B cell (primary cell): ENCODE data around the gene TMEM223. TPM values are rescaled to one million over a fixed set of nuclear protein-coding genes. Genes with fewer than 3 reads are reported as not detected.

Experiments used
- ATAC-seq: fragments of 200-7000 bp; cut with Tn5 transposase; one replicate; pipeline ENCODE4 v1.10.0; 2021; ENCODE audit warnings: low read depth, mild to moderate bottlenecking, moderate number of reproducible peaks, moderate library complexity
- CTCF ChIA-PET: fragments of 350-600 bp; sonication (Branson Sonifier 250); formaldehyde crosslinking; loops from one replicate; lab custom pipeline; 2021; ENCODE audit warnings: antibody characterized with exemption, inconsistent platforms; lab: Charles Lee
- POLR2A ChIA-PET: fragments of 350-600 bp; sonication (Branson Sonifier 250); formaldehyde crosslinking; loops from one replicate; lab custom pipeline; 2021; ENCODE audit warnings: antibody characterized with exemption; lab: Charles Lee
- DNase-seq: peaks from one replicate; pipeline ENCODE4 v3.0.0; 2013
- H2AFZ ChIP-seq: 2 replicates; pipeline ENCODE4 v1.6.1; 2012; ENCODE audit warnings: mild to moderate bottlenecking, low read depth, low read length; ENCODE audit not compliant: insufficient read depth, poor library complexity, severe bottlenecking
- H3K27ac ChIP-seq, 2 donors: 1 replicate in 1 of 2; 2 replicates in 1 of 2; pipeline ENCODE4 v1.5.1; 2012 to 2013; ENCODE audit warnings: low read length in 2 of 2, mild to moderate bottlenecking in 2 of 2, moderate library complexity in 1 of 2
- H3K27me3 ChIP-seq, 4 experiments: fragments of 200-600 bp in 1 of 4; sonication (generic) in 1 of 4; replicated peaks in 1 of 4; 1 replicate in 2 of 4; 2 replicates in 2 of 4; pipeline versions ENCODE4 v1.6.1 to v1.7.0; 2013 to 2016; ENCODE audit warnings: low read length in 3 of 4, mild to moderate bottlenecking in 2 of 4, mixed read lengths in 1 of 4, moderate library complexity in 1 of 4; ENCODE audit not compliant: insufficient read depth in 4 of 4, control insufficient read depth in 3 of 4; ENCODE audit errors: control extremely low read depth in 1 of 4
- H3K36me3 ChIP-seq, 2 experiments: replicated peaks in 1 of 2; 1 replicate in 1 of 2; 2 replicates in 1 of 2; pipeline versions ENCODE4 v1.6.1 to v1.7.1; 2013; ENCODE audit warnings: low read length in 1 of 2; ENCODE audit not compliant: insufficient read depth in 2 of 2, control insufficient read depth in 1 of 2; ENCODE audit errors: control extremely low read depth in 1 of 2, extremely low read depth in 1 of 2
- H3K4me1 ChIP-seq, 2 donors: fragments of 200-600 bp in 1 of 2; sonication (generic) in 1 of 2; 1 replicate in 1 of 2; 2 replicates in 1 of 2; pipeline versions ENCODE4 v1.5.1 to v1.6.1; 2013 to 2017; ENCODE audit warnings: low read length in 2 of 2; ENCODE audit not compliant: control insufficient read depth in 2 of 2, insufficient read depth in 2 of 2
- H3K4me2 ChIP-seq: replicated peaks from 2 replicates; pipeline ENCODE3; 2012; ENCODE audit warnings: mild to moderate bottlenecking, low read depth, low read length; ENCODE audit not compliant: poor library complexity, severe bottlenecking
- H3K4me3 ChIP-seq, 5 experiments: fragments of 200-600 bp in 1 of 5; sonication (generic) in 1 of 5; 1 replicate in 3 of 5; 2 replicates in 2 of 5; pipeline versions ENCODE4 v1.5.1 to v1.7.0; 2011 to 2016; ENCODE audit warnings: low read length in 4 of 5, mild to moderate bottlenecking in 4 of 5, low read depth in 2 of 5, control low read depth in 1 of 5, moderate library complexity in 1 of 5; ENCODE audit not compliant: insufficient read depth in 1 of 5; ENCODE audit errors: control extremely low read depth in 1 of 5, extremely low read depth in 1 of 5
- H3K79me2 ChIP-seq: fragments of 200-600 bp; sonication (generic); one replicate; pipeline ENCODE4 v1.6.0; 2016; ENCODE audit warnings: low read length; ENCODE audit not compliant: control insufficient read depth, insufficient read depth
- H3K9ac ChIP-seq: fragments of 200-600 bp; sonication (generic); 2 replicates; pipeline ENCODE4 v1.6.1; 2017; ENCODE audit warnings: mild to moderate bottlenecking, low read length, moderate library complexity
- H3K9me3 ChIP-seq, 3 donors: one replicate each; pipeline versions ENCODE4 v1.6.1 to v1.7.1; 2013; ENCODE audit warnings: low read length in 2 of 3; ENCODE audit not compliant: control insufficient read depth in 2 of 3, insufficient read depth in 1 of 3; ENCODE audit errors: control extremely low read depth in 1 of 3
- H4K20me1 ChIP-seq: 2 replicates; pipeline ENCODE4 v1.6.0; 2012; ENCODE audit warnings: mild to moderate bottlenecking, low read length; ENCODE audit not compliant: insufficient read depth, control insufficient read depth, poor library complexity, severe bottlenecking
- H3K27ac Mint-ChIP-seq: one replicate; pipeline ENCODE4 v1.8.0; 2021; ENCODE audit warnings: mixed read lengths
- H3K27me3 Mint-ChIP-seq: one replicate; pipeline ENCODE4 v1.8.0; 2021; ENCODE audit warnings: mixed read lengths
- H3K4me1 Mint-ChIP-seq: one replicate; pipeline ENCODE4 v1.8.0; 2021; ENCODE audit warnings: mixed read lengths
- H3K4me3 Mint-ChIP-seq: one replicate; pipeline ENCODE4 v1.8.0; 2021; ENCODE audit warnings: mixed read lengths
- H3K9me3 Mint-ChIP-seq: one replicate; pipeline ENCODE4 v1.8.0; 2022; ENCODE audit warnings: mixed read lengths; ENCODE audit not compliant: insufficient read depth
- CTCF ChIP-seq: fragments of 200-600 bp; IDR thresholded peaks from one replicate; pipeline ENCODE4 v1.8.0; 2022; ENCODE audit warnings: antibody characterized with exemption, mild to moderate bottlenecking
- EZH2 ChIP-seq: IDR thresholded peaks from 2 replicates; pipeline ENCODE4 v1.6.1; 2012; ENCODE audit warnings: borderline replicate concordance, low read depth, mild to moderate bottlenecking, moderate library complexity, low read length; ENCODE audit not compliant: insufficient read depth, poor library complexity, severe bottlenecking
- WGBS: methylation state at CpG from one replicate; pipeline ENCODE4 v1.1.5; 2013; ENCODE audit warnings: missing lambda C conversion rate; ENCODE audit not compliant: insufficient coverage; 5-methylcytosine and 5-hydroxymethylcytosine counted together
- intact Hi-C: fragments of 100-400 bp; cut with micrococcal nuclease; formaldehyde crosslinking; loops from one replicate; pipeline ENCODE4 v1.10.0; 2022
- polyA plus RNA-seq: library from polyadenylated mRNA; depleted of rRNA; stranded (reverse); fragments of >200 nt; gene quantifications from 2 replicates; pipeline ENCODE4 v1.2.3, GENCODE V29; 2012
- total RNA-seq, 2 donors: library from RNA; stranded (reverse); fragments of 120-200 nt in 1 of 2; gene quantifications; 1 replicate in 1 of 2; 2 replicates in 1 of 2; pipeline versions ENCODE4 v1.2.3 to v1.2.4, GENCODE V29; 2013 to 2022

TMEM223 gene
- total and polyA plus RNA-seq, 2 donors (not counting 1 experiment from before 2014, with no cell fraction given), result 12.0 to 15.6 TPM

DNA sequence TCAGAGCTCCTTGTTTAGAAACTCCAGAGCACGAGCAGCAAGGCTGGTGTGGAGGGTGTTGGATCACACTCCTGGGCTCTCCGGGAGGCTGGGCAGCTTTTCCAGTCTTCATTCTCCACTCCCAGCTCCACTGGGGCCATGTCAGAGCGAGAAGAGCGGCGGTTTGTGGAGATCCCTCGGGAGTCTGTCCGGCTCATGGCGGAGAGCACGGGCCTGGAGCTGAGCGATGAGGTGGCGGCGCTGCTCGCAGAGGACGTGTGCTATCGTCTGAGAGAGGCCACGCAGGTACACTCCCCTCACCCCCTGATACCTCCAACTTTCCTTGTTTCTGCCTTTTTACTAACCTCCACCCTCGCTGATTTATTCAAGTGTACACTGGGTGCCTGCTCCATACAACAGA is 16.2 kb downstream of the TMEM223 start:
- Histone ChIP-seq H3K4me1 (peaks cover 7 to 11% of the 10 kb centered on the region in 2 donors), H4K20me1 (no peaks in the 10 kb centered on the region), H3K4me3 (no peak overlapping the region), H2AFZ (no peak overlapping the region), H3K27me3 (no peaks in the 10 kb centered on the region), H3K9ac (no peak overlapping the region), H3K36me3 (peaks cover 0 to 20% of the 10 kb centered on the region in 2 experiments), H3K9me3 (no peaks in the 10 kb centered on the region), H3K79me2 (peaks cover 6% of the 10 kb centered on the region), H3K4me2 (no peak overlapping the region), H3K27ac (no peak overlapping the region)
- no peak for ATAC-seq
- Mint-ChIP-seq H3K27me3 (no peaks in the 10 kb centered on the region), H3K4me1 (peaks cover 17% of the 10 kb centered on the region), H3K27ac (peak overlapping the region; percentile 37), H3K4me3 (no peak overlapping the region), H3K9me3 (no peaks in the 10 kb centered on the region)
- ChIA-PET CTCF (interaction anchor here (0.5 to 8.5 kb wide), 2 partner anchors 11 to 435 kb away, joined by 3 to 70 read pairs; partner anchors contain the start of gene TMEM179B), POLR2A (no interaction called here)
- DNase-seq, result no peak
- TF ChIP-seq EZH2 (no peak), CTCF (no peak)
- intact Hi-C loops, result no loop called here
- over 99% methylated on average over 16 of the region's 17 CpGs for WGBS

DNA sequence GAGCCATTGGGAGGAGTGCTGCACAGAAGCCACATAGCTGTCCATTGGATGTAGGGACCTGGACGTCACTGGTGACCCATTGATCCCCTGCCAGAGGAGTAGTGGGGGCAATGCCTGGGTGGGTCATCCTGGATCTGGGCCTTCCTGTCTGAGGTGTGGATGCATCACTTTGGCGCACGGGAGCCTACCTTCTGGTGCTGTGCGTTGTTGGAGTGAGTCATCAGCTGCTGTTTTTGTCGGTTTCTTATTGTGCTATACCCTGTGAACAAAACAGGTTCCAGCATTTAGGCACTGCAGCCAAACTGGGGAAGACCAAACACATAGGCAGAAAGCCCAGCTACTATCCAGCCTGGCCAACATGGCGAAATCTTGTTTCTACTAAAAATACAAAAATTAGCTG is 17.4 kb downstream of the TMEM223 start:
- 95% methylated on average over 5 of the region's 6 CpGs for WGBS
- CTCF ChIA-PET, result interaction anchor here (0.7 to 8.5 kb wide), 2 partner anchors 12 to 379 kb away, joined by 4 to 70 read pairs; partner anchors contain the start of gene TMEM179B
- TF ChIP-seq EZH2 (no peak), CTCF (no peak)
- Histone ChIP-seq H3K4me1 (peaks cover 15 to 23% of the 10 kb centered on the region in 2 donors), H3K9ac (no peak overlapping the region), H4K20me1 (no peaks in the 10 kb centered on the region), H3K9me3 (no peaks in the 10 kb centered on the region), H2AFZ (no peak overlapping the region), H3K27me3 (no peaks in the 10 kb centered on the region), H3K27ac (no peak overlapping the region), H3K79me2 (peaks cover 6% of the 10 kb centered on the region), H3K36me3 (peaks cover 0 to 20% of the 10 kb centered on the region in 2 experiments), H3K4me2 (no peak overlapping the region), H3K4me3 (no peak overlapping the region)
- intact Hi-C loops, result loop anchor here (5.0 kb wide), 1 partner anchor 182 kb away; the partner anchor contains the start of gene TUT1
- ATAC-seq (no peak), DNase-seq (no peak)
- no peaks in the 10 kb centered on the region for H3K9me3 Mint-ChIP-seq
- no peak overlapping the region for H3K4me3 Mint-ChIP-seq
- no peaks in the 10 kb centered on the region for H3K27me3 Mint-ChIP-seq
- H3K4me1 Mint-ChIP-seq, result peaks cover 28% of the 10 kb centered on the region
- POLR2A ChIA-PET, result interaction anchor here (0.5 to 0.6 kb wide), 3 partner anchors 13 to 71 kb away, joined by 3 to 5 read pairs (median 3); partner anchors contain the start of gene POLR2G
- no peak overlapping the region for H3K27ac Mint-ChIP-seq
